UCSD-AML1 (cell line): Measurements from ENCODE around the gene OOSP3.

ENCODE experiments used
- DNase-seq: peaks from one replicate; lab custom pipeline; 2025; ENCODE audit not compliant: unreplicated experiment; lab: John Stamatoyannopoulos, UW

The OOSP3 gene

GRCh38 chr11:59943997-59944714 lies 65.6 kb downstream of the OOSP3 start:
- DNase-seq: no peak

GRCh38 chr11:59944720-59945119 lies 66.1 kb downstream of the OOSP3 start:
- DNase-seq: no peak
